ENCODE data around the gene GART. TPM values are rescaled to one million over a fixed set of nuclear protein-coding genes. Genes with fewer than 3 reads are reported as not detected.

Gene GART
- 52.1 and 54.6 TPM in 2 replicates for total RNA-seq (2014; rRNA removed; shearing (Covaris generic))
- polyA plus RNA-seq (2016; fragmentation: Nextera tagmentation; extraction: Ambion mirVana), result 58.2 and 61.8 TPM in 2 replicates

DNA sequence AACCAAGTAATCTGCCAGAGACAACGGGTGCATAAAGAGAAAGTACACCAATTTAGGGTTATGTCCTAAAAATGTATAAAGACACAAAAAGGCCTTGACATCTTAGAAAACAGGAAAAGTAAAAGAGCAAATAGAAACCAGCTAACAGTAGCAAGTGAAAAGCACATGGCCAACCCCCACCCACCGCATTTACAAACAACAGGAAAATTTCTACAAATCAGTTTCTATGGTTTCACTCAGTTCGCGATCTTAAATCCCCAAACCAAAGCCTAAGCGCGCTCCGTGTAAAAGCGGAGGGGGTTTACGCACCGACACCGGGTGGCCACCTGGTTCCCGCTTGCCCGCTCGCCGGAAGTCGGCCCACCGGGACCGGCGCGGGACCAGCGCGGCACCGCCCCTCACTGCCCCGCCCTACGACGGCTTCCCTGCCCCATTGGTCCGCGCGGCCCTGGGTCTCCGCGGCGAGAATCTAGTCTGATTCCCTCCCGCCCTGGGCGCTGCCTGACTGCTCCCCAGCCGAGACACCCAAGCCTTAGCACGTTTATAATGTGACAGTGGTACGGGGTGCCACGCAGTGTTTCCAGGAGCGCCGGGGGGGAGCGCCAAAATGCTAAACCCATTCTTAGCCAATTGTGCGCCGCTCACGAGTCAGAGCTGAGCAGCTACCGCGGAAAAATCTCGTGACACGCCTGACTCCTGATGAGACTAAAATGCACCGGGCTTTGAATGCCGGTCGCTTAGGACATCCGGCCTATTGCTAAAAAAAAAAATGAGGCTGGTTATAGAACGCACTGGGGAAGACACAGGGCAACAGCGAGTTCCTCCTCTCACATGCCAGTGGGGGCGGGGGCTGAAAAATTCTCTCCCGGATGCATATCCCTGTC is at the start of gene GART:
GART (minus strand) TSS at position 362 of the 884 bp plus-strand sequence. CDS start 2,802 bp downstream, outside the sequence.
- H4K20me1 ChIP-seq (ENCODE audit: insufficient read depth), result peaks cover 26% of the 10 kb centered on the region
- no peaks in the 10 kb centered on the region for H3K9me2 ChIP-seq (ENCODE audit: insufficient read depth)
- H3K79me2 ChIP-seq (ENCODE audit: insufficient read depth), result peaks cover 90% of the 10 kb centered on the region
- peak within 1 kb of the TSS; percentile 98 for H3K4me2 ChIP-seq (ENCODE audit: unreplicated experiment)
- no peaks in the 10 kb centered on the region for H3K9me3 ChIP-seq (ENCODE audit: low read depth)
- peak within 1 kb of the TSS; percentile 97 for H3K4me3 ChIP-seq
- H3K27me3 ChIP-seq (replicated peaks; ENCODE audit: insufficient read depth), result no peaks in the 10 kb centered on the region
- peaks cover 15% of the 10 kb centered on the region; the same call in 1 of the 2 replicates for H3F3A ChIP-seq (ENCODE audit: insufficient read depth)
- H3K4me1 ChIP-seq (ENCODE audit: insufficient read depth), result peaks cover 30% of the 10 kb centered on the region
- H3K9ac ChIP-seq, result peak within 1 kb of the TSS; percentile 97
- H3K27ac ChIP-seq, result peak within 1 kb of the TSS; percentile 99
- WGBS, 2 experiments (ENCODE audit: low coverage in 1 of 2, low lambda C conversion rate in 2 of 2, missing lambda C conversion rate in 2 of 2), result 1% methylated on average over 54 to 56 of the region's 56 CpGs
- TF ChIP-seq EZH2phosphoT487 (IDR thresholded peaks at IDR 0.05; ENCODE audit: insufficient read depth, low read depth), result no peak
- no peak for TF ChIP-seq EZH2 (IDR thresholded peaks at IDR 0.05; ENCODE audit: insufficient read depth, poor library complexity, severe bottlenecking)
- H2AFZ ChIP-seq, result peak within 1 kb of the TSS; percentile 78
- peaks cover 23% of the 10 kb centered on the region for H3K36me3 ChIP-seq (ENCODE audit: low read depth)
- in situ Hi-C loops (cut with MboI), result no loop called here
- peak; percentile 92 for DNase-seq

DNA sequence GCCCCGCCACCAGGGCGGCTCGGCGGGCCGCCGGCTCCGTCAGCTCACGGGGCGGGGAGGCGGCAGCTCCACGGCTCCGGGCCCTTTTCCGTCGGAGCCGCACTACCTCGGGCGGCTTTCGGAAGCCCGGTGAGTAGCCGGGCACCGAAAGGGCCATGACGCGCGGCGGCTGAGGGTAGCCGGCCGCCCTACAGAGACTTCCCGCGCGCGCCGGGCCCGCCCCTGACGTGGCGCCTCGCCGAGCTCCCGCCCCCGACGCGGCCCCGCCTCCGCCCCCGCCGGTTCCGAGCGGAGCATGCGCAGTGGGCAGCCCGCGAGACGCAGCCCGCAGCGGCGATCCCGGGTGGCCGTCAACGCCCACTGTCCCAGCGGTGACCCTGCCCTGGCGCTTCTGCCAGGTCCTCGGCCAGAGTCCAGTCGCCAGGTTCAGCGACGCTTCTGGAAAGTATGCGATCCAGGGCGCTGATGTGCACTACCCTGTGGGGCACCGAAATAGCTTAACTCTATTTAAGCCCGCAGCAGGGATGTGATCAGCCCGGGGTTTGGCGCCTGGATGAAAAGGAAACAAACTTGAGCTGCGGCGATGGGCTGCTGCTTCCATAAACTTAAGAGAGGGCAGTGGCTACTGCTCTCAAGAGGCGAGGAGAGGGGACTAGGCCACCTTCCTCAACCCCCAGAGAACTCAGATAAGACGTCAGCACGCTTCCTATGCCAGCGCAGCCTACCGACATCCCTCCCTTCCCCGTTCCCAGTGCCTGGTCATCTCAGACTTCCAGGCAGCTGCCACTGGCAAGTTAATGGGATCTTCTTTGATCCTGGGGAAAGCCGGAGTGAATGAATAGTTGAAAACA is 46.8 kb upstream of the GART start, which contains the start of gene DONSON:
DONSON (minus strand) TSS at position 200 of the 851 bp plus-strand sequence; CDS start at position 157, 43 bp downstream.
- H3K27me3 ChIP-seq (replicated peaks; ENCODE audit: insufficient read depth), result no peaks in the 10 kb centered on the region
- no peaks in the 10 kb centered on the region for H3K9me3 ChIP-seq (ENCODE audit: low read depth)
- WGBS, 2 experiments (ENCODE audit: low coverage in 1 of 2, low lambda C conversion rate in 2 of 2, missing lambda C conversion rate in 2 of 2), result 1 to 2% methylated on average over 37 of the region's 78 CpGs
- H3K79me2 ChIP-seq (ENCODE audit: insufficient read depth), result peaks cover 41% of the 10 kb centered on the region
- peaks cover 22% of the 10 kb centered on the region for H3F3A ChIP-seq (ENCODE audit: insufficient read depth)
- H3K4me1 ChIP-seq (ENCODE audit: insufficient read depth), result peaks cover 14% of the 10 kb centered on the region
- no peaks in the 10 kb centered on the region for H3K9me2 ChIP-seq (ENCODE audit: insufficient read depth)
- H3K4me3 ChIP-seq, result peak within 1 kb of the TSS; percentile 83
- H3K9ac ChIP-seq, result peak within 1 kb of the TSS; percentile 91
- H3K4me2 ChIP-seq (ENCODE audit: unreplicated experiment), result peak within 1 kb of the TSS; percentile 90
- DNase-seq, result peak; percentile 92
- in situ Hi-C loops (cut with MboI), result no loop called here
- no peak for TF ChIP-seq EZH2phosphoT487 (IDR thresholded peaks at IDR 0.05; ENCODE audit: insufficient read depth, low read depth)
- no peak for TF ChIP-seq EZH2 (IDR thresholded peaks at IDR 0.05; ENCODE audit: insufficient read depth, poor library complexity, severe bottlenecking)
- H3K36me3 ChIP-seq (ENCODE audit: low read depth), result peaks cover 14% of the 10 kb centered on the region; the same call in 1 of the 2 replicates
- H2AFZ ChIP-seq, result peak within 1 kb of the TSS; percentile 90
- no peaks in the 10 kb centered on the region for H4K20me1 ChIP-seq (ENCODE audit: insufficient read depth)
- peak within 1 kb of the TSS; percentile 91 for H3K27ac ChIP-seq

DNA sequence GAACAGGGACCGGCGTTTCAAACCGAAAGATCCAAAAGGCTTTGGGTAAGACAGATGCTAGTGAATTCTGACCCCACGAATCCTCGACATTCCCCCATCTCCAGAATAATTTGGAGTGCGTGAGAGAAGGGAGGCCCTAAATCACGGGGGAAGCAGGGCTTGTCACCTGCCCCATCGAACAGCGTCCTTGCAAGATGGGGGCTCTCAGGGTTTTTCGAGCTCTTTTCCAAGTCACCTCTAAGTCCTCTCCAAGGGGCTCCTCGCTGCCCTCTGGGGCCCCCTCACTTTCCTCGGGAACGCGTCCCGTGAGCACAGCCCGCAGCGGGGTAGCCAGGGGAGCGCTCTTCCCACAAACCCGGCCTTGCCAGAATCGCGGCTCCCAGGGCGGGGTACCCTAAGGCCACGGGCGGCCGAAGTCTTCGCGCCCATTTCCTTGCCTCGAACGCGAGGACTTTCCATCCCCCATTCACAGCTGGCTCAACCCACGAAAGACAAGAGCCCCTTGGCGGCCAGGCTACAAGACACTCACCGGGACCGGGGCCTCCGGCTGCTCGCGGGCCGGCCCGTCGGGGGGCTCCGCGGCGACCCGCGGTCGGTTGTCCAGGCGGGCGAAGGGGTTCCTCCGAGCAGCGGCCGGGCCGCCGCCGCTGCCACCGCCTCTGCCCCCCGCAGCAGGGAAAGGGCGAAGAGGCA is 46.0 kb upstream of the GART start:
- H3K27ac ChIP-seq, result peak overlapping the region; percentile 91
- WGBS, 2 experiments (ENCODE audit: low coverage in 1 of 2, low lambda C conversion rate in 2 of 2, missing lambda C conversion rate in 2 of 2), result 2% methylated on average over 55 to 57 of the region's 57 CpGs
- H3K4me2 ChIP-seq (ENCODE audit: unreplicated experiment), result peak overlapping the region; percentile 90
- peaks cover 19% of the 10 kb centered on the region for H3K36me3 ChIP-seq (ENCODE audit: low read depth)
- H3K9me2 ChIP-seq (ENCODE audit: insufficient read depth), result no peaks in the 10 kb centered on the region
- in situ Hi-C loops (cut with MboI), result no loop called here
- DNase-seq, result peak; percentile 64
- H2AFZ ChIP-seq, result peak overlapping the region; percentile 79
- no peaks in the 10 kb centered on the region for H3K9me3 ChIP-seq (ENCODE audit: low read depth)
- TF ChIP-seq EZH2phosphoT487 (IDR thresholded peaks at IDR 0.05; ENCODE audit: insufficient read depth, low read depth) (no peak), EZH2 (IDR thresholded peaks at IDR 0.05; ENCODE audit: insufficient read depth, poor library complexity, severe bottlenecking) (no peak)
- H3K79me2 ChIP-seq (ENCODE audit: insufficient read depth), result peaks cover 41% of the 10 kb centered on the region
- H4K20me1 ChIP-seq (ENCODE audit: insufficient read depth), result no peaks in the 10 kb centered on the region
- peaks cover 27% of the 10 kb centered on the region for H3F3A ChIP-seq (ENCODE audit: insufficient read depth)
- H3K27me3 ChIP-seq (replicated peaks; ENCODE audit: insufficient read depth), result no peaks in the 10 kb centered on the region
- H3K4me3 ChIP-seq, result peak overlapping the region; percentile 83
- peak overlapping the region; percentile 91 for H3K9ac ChIP-seq
- peaks cover 14% of the 10 kb centered on the region for H3K4me1 ChIP-seq (ENCODE audit: insufficient read depth)

Data from GM23248 (cell line).